IMR-90 (cell line): ENCODE data around the gene PCDHB10. TPM values are rescaled to one million over a fixed set of nuclear protein-coding genes. Genes with fewer than 3 reads are reported as not detected.
"Not testable (repeated sequence)": the region's sequence is repeated elsewhere in the genome, so short reads cannot be mapped to it uniquely, and the experiment has no call there.

Experiments used
- ATAC-seq: fragments of 200-7000 bp; cut with Tn5 transposase; 2 replicates; pipeline ENCODE4 v1.9.1; 2020; ENCODE audit warnings: low read depth, mild to moderate bottlenecking, moderate library complexity
- BruUV-seq: library from RNA; stranded (reverse); fragments of 400-500 nt; replicated peaks from 2 replicates; lab custom pipeline; 2021; lab: Mats Ljungman, UMichigan
- CTCF ChIA-PET: fragments of 300-600 bp; formaldehyde crosslinking; extraction: SDS; loops from one replicate; lab custom pipeline; 2021; ENCODE audit warnings: antibody characterized with exemption; lab: Yijun Ruan, JAX
- POLR2A ChIA-PET: fragments of 300-600 bp; sonication (Branson Sonifier 250); formaldehyde crosslinking; loops from one replicate; lab custom pipeline; 2022; ENCODE audit warnings: antibody characterized with exemption; ENCODE audit not compliant: unreplicated experiment; lab: Charles Lee
- DNase-seq: peaks from one replicate; pipeline ENCODE4 v3.0.0; 2013
- H2AFZ ChIP-seq: replicated peaks from 2 replicates; pipeline ENCODE3; 2013; ENCODE audit warnings: low read length, mild to moderate bottlenecking; ENCODE audit not compliant: poor library complexity
- H2AK5ac ChIP-seq: 2 replicates; pipeline ENCODE4 v1.6.1; 2013; ENCODE audit warnings: low read depth, low read length, inconsistent platforms
- H2AK9ac ChIP-seq: replicated peaks from 2 replicates; pipeline ENCODE3; 2013; ENCODE audit warnings: mild to moderate bottlenecking, low read depth, low read length, moderate library complexity; ENCODE audit not compliant: poor library complexity
- H2BK120ac ChIP-seq: 2 replicates; pipeline ENCODE4 v1.6.1; 2013; ENCODE audit warnings: low read depth, low read length, inconsistent platforms
- H2BK15ac ChIP-seq: 3 replicates; pipeline ENCODE4 v1.6.1; 2013; ENCODE audit warnings: low read depth, low read length, inconsistent platforms
- H2BK20ac ChIP-seq: 2 replicates; pipeline ENCODE4 v1.6.1; 2013; ENCODE audit warnings: low read depth, mild to moderate bottlenecking, inconsistent platforms, low read length, moderate library complexity
- H2BK5ac ChIP-seq: 2 replicates; pipeline ENCODE4 v1.6.1; 2013; ENCODE audit warnings: mild to moderate bottlenecking, low read depth, low read length, inconsistent platforms; ENCODE audit not compliant: poor library complexity, severe bottlenecking
- H3K14ac ChIP-seq: replicated peaks from 2 replicates; pipeline ENCODE4 v1.6.1; 2013; ENCODE audit warnings: low read depth, low read length, inconsistent platforms
- H3K18ac ChIP-seq: 2 replicates; pipeline ENCODE4 v1.6.1; 2013; ENCODE audit warnings: low read depth, low read length, control low read depth
- H3K23ac ChIP-seq: 2 replicates; pipeline ENCODE4 v1.6.1; 2013; ENCODE audit warnings: low read depth, low read length, inconsistent platforms
- H3K27ac ChIP-seq: 2 replicates; pipeline ENCODE4 v1.5.1; 2013; ENCODE audit warnings: mild to moderate bottlenecking, control low read depth, low read length; ENCODE audit not compliant: insufficient read depth
- H3K27me3 ChIP-seq: 2 replicates; pipeline ENCODE4 v1.6.1; 2013; ENCODE audit warnings: low read length; ENCODE audit not compliant: control insufficient read depth, insufficient read depth
- H3K36me3 ChIP-seq: 2 replicates; pipeline ENCODE4 v1.6.1; 2013; ENCODE audit warnings: low read length, mixed read lengths; ENCODE audit not compliant: control insufficient read depth, insufficient read depth
- H3K4ac ChIP-seq: 2 replicates; pipeline ENCODE4 v1.6.1; 2013; ENCODE audit warnings: low read depth, low read length, inconsistent platforms
- H3K4me1 ChIP-seq: 2 replicates; pipeline ENCODE4 v1.6.1; 2013; ENCODE audit warnings: low read length, mixed read lengths; ENCODE audit not compliant: control insufficient read depth, insufficient read depth
- H3K4me2 ChIP-seq: 2 replicates; pipeline ENCODE4 v1.6.1; 2013; ENCODE audit warnings: low read depth, mild to moderate bottlenecking, control low read depth, low read length, moderate library complexity
- H3K4me3 ChIP-seq: 2 replicates; pipeline ENCODE4 v1.5.1; 2013; ENCODE audit warnings: low read depth, mild to moderate bottlenecking, control low read depth, low read length, moderate library complexity; ENCODE audit not compliant: insufficient read depth
- H3K56ac ChIP-seq: 2 replicates; pipeline ENCODE4 v1.6.1; 2013; ENCODE audit warnings: low read length, inconsistent platforms; ENCODE audit not compliant: insufficient read depth; ENCODE audit errors: extremely low read depth
- H3K79me1 ChIP-seq, 2 experiments: 2 replicates each; pipeline ENCODE4 v1.6.1; 2013; ENCODE audit warnings: low read length in 2 of 2, inconsistent platforms in 1 of 2, low read depth in 1 of 2
- H3K9ac ChIP-seq: 2 replicates; pipeline ENCODE4 v1.6.1; 2013; ENCODE audit warnings: low read depth, low read length, control low read depth
- H3K9me1 ChIP-seq: 2 replicates; pipeline ENCODE4 v1.6.1; 2013; ENCODE audit warnings: low read length, inconsistent platforms; ENCODE audit not compliant: insufficient read depth
- H3K9me3 ChIP-seq: 2 replicates; pipeline ENCODE4 v1.6.1; 2013; ENCODE audit warnings: low read length; ENCODE audit not compliant: control insufficient read depth, insufficient read depth
- H4K20me1 ChIP-seq: 2 replicates; pipeline ENCODE4 v1.6.1; 2013; ENCODE audit warnings: low read length, inconsistent platforms; ENCODE audit not compliant: insufficient read depth
- H4K5ac ChIP-seq: 2 replicates; pipeline ENCODE4 v1.6.1; 2013; ENCODE audit warnings: mild to moderate bottlenecking, low read depth, low read length, control low read depth
- H4K8ac ChIP-seq, 2 experiments: 2 replicates each; pipeline ENCODE4 v1.6.1; 2013; ENCODE audit warnings: low read depth in 2 of 2, low read length in 2 of 2, control low read depth in 1 of 2, inconsistent platforms in 1 of 2
- H4K91ac ChIP-seq: 2 replicates; pipeline ENCODE4 v1.6.1; 2013; ENCODE audit warnings: low read depth, low read length, inconsistent platforms; ENCODE audit not compliant: insufficient read depth
- WGBS, 2 experiments: methylation state at CpG; one replicate each; pipeline versions ENCODE4 v1.1.5 to v1.1.7; 2013; ENCODE audit warnings: missing lambda C conversion rate in 2 of 2; ENCODE audit not compliant: insufficient read length in 1 of 2; ENCODE audit errors: extremely low coverage in 2 of 2; 5-methylcytosine and 5-hydroxymethylcytosine counted together
- dilution Hi-C: fragments of 300-500 bp; cut with HindIII; formaldehyde crosslinking; loops from one replicate; pipeline ENCODE4 v1.14.3; 2018; ENCODE audit warnings: low sequenced_read_pairs; ENCODE audit not compliant: unreplicated experiment
- in situ Hi-C: fragments of 300-500 bp; cut with MboI; formaldehyde crosslinking; loops from 3 replicates; pipeline ENCODE4 v1.14.3; 2019; ENCODE audit warnings: low sequenced_read_pairs, inconsistent platforms, mixed read lengths
- intact Hi-C: fragments of 100-400 bp; cut with micrococcal nuclease; formaldehyde crosslinking; loops from 2 replicates; pipeline ENCODE4 v1.10.0; 2022
- polyA plus RNA-seq, 3 experiments: library from polyadenylated mRNA; depleted of rRNA; stranded (reverse); fragments of >200 nt; gene quantifications; 2 replicates each; pipeline ENCODE4 v1.2.3, GENCODE V29; 2012; ENCODE audit warnings: low replicate concordance in 1 of 3
- total RNA-seq: library from RNA; depleted of rRNA; stranded (reverse); fragments of >200 nt; gene quantifications from 2 replicates; pipeline ENCODE4 v1.2.3, GENCODE V29; 2012

Gene PCDHB10
- total and polyA plus RNA-seq, 2 of the 4 experiments (the other 2 are of a cell fraction), result 0.18 to 0.22 TPM

- H4K8ac ChIP-seq, H3K14ac ChIP-seq, H2AFZ ChIP-seq, intact Hi-C loops, H4K5ac ChIP-seq, H3K27me3 ChIP-seq, H3K4me3 ChIP-seq, CTCF ChIA-PET, H4K20me1 ChIP-seq, H3K23ac ChIP-seq, H3K4me1 ChIP-seq, dilution Hi-C loops, H3K4me2 ChIP-seq, H4K91ac ChIP-seq, H2BK20ac ChIP-seq, H2AK5ac ChIP-seq, H2BK120ac ChIP-seq, H2BK15ac ChIP-seq, H3K27ac ChIP-seq, H3K9me1 ChIP-seq, H2AK9ac ChIP-seq, H3K4ac ChIP-seq, H2BK5ac ChIP-seq, DNase-seq, in situ Hi-C loops, H3K56ac ChIP-seq, BruUV-seq, POLR2A ChIA-PET, ATAC-seq, H3K36me3 ChIP-seq, H3K18ac ChIP-seq, H3K9ac ChIP-seq, H3K79me1 ChIP-seq: not testable (repeated sequence)
- WGBS, 2 experiments, result 60% methylated on average over 1 of the region's 69 CpGs; no CpG with 5 or more reads in 1 of the 2 experiments
- peaks cover 25% of the 10 kb centered on the region; the same call in 1 of the 2 replicates for H3K9me3 ChIP-seq
Observed at GRCh38 chr5:141184117-141184855, 7.9 kb upstream of the PCDHB10 start.
